ENCODE data around the gene FBXW2. TPM values are rescaled to one million over a fixed set of nuclear protein-coding genes. Genes with fewer than 3 reads are reported as not detected.

Gene FBXW2
- total RNA-seq, 1 donor = 36.9 TPM

- no peak for TF ChIP-seq CTCF (IDR thresholded peaks at IDR 0.05; ENCODE audit: extremely low read depth, low read depth, low read length)
- Histone ChIP-seq H3K4me1 (ENCODE audit: insufficient read depth, low read length) (peaks cover 7% of the 10 kb centered on the region), H3K4me2 (ENCODE audit: insufficient read depth, low read length) (no peak overlapping the region), H3K4me3 (ENCODE audit: insufficient read depth, low read length) (no peak overlapping the region), H3K36me3 (ENCODE audit: insufficient read depth, low read length) (no peaks in the 10 kb centered on the region), H3K79me2 (ENCODE audit: insufficient read depth, low read length) (no peaks in the 10 kb centered on the region), H3K9me3 (ENCODE audit: low read depth, low read length) (no peaks in the 10 kb centered on the region), H4K20me1 (ENCODE audit: insufficient read depth, low read length) (no peaks in the 10 kb centered on the region), H3K27ac (ENCODE audit: low read depth, low read length) (no peak overlapping the region), H3K27me3 (ENCODE audit: insufficient read depth, low read length) (no peaks in the 10 kb centered on the region), H2AFZ (ENCODE audit: low read length) (no peak overlapping the region)
- peak; percentile 50 for DNase-seq (ENCODE audit: insufficient read length, low spot score, missing footprints)
Observed at GRCh38 chr9:120737416-120738165, 55.6 kb downstream of the FBXW2 start.

- Histone ChIP-seq H3K27ac (ENCODE audit: low read depth, low read length) (no peak overlapping the region), H3K4me2 (ENCODE audit: insufficient read depth, low read length) (no peak overlapping the region), H3K9me3 (ENCODE audit: low read depth, low read length) (no peaks in the 10 kb centered on the region), H2AFZ (ENCODE audit: low read length) (no peak overlapping the region), H4K20me1 (ENCODE audit: insufficient read depth, low read length) (no peaks in the 10 kb centered on the region), H3K4me1 (ENCODE audit: insufficient read depth, low read length) (peaks cover 7% of the 10 kb centered on the region), H3K79me2 (ENCODE audit: insufficient read depth, low read length) (no peaks in the 10 kb centered on the region), H3K4me3 (ENCODE audit: insufficient read depth, low read length) (no peak overlapping the region), H3K27me3 (ENCODE audit: insufficient read depth, low read length) (no peaks in the 10 kb centered on the region), H3K36me3 (ENCODE audit: insufficient read depth, low read length) (no peaks in the 10 kb centered on the region)
- DNase-seq (ENCODE audit: insufficient read length, low spot score, missing footprints) = no peak
- no peak for TF ChIP-seq CTCF (IDR thresholded peaks at IDR 0.05; ENCODE audit: extremely low read depth, low read depth, low read length)
Observed at GRCh38 chr9:120736881-120737280, 56.3 kb downstream of the FBXW2 start.

- Histone ChIP-seq H3K79me2 (ENCODE audit: insufficient read depth, low read length) (no peaks in the 10 kb centered on the region), H3K27me3 (ENCODE audit: insufficient read depth, low read length) (no peaks in the 10 kb centered on the region), H3K27ac (ENCODE audit: low read depth, low read length) (no peak overlapping the region), H4K20me1 (ENCODE audit: insufficient read depth, low read length) (no peaks in the 10 kb centered on the region), H3K4me3 (ENCODE audit: insufficient read depth, low read length) (no peak overlapping the region), H3K36me3 (ENCODE audit: insufficient read depth, low read length) (no peaks in the 10 kb centered on the region), H3K4me1 (ENCODE audit: insufficient read depth, low read length) (peaks cover 12% of the 10 kb centered on the region), H3K4me2 (ENCODE audit: insufficient read depth, low read length) (no peak overlapping the region), H3K9me3 (ENCODE audit: low read depth, low read length) (no peaks in the 10 kb centered on the region), H2AFZ (ENCODE audit: low read length) (peak overlapping the region; percentile 2)
- DNase-seq (ENCODE audit: insufficient read length, low spot score, missing footprints) = no peak
- no peak for TF ChIP-seq CTCF (IDR thresholded peaks at IDR 0.05; ENCODE audit: extremely low read depth, low read depth, low read length)
Observed at GRCh38 chr9:120735415-120736126, 57.6 kb downstream of the FBXW2 start.
